ENCODE measurements around the gene ELF4.
A peak's percentile ranks its signal among the peaks of the same experiment; 100 is the strongest.

Gene ELF4

DNA sequence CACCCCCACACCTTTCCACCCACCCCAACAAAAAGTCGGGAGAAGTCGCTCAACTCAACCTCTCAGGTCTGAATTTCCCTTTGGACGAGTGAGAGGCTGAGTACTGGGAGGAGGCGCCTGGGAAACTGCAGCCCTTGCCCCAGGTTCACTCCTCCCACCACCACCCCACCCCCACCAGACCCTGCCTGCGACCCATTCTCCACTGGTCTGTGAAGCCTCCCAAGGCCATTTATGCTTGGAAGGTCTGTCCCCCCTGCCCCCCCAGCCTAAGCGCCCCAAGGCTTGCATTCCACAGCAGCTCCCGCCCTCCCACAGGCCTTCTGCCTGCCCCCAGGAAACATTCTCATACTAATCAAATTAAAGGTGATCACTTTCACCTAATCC lies 27.2 kb downstream of the ELF4 start:
- no peak for DNase-seq

DNA sequence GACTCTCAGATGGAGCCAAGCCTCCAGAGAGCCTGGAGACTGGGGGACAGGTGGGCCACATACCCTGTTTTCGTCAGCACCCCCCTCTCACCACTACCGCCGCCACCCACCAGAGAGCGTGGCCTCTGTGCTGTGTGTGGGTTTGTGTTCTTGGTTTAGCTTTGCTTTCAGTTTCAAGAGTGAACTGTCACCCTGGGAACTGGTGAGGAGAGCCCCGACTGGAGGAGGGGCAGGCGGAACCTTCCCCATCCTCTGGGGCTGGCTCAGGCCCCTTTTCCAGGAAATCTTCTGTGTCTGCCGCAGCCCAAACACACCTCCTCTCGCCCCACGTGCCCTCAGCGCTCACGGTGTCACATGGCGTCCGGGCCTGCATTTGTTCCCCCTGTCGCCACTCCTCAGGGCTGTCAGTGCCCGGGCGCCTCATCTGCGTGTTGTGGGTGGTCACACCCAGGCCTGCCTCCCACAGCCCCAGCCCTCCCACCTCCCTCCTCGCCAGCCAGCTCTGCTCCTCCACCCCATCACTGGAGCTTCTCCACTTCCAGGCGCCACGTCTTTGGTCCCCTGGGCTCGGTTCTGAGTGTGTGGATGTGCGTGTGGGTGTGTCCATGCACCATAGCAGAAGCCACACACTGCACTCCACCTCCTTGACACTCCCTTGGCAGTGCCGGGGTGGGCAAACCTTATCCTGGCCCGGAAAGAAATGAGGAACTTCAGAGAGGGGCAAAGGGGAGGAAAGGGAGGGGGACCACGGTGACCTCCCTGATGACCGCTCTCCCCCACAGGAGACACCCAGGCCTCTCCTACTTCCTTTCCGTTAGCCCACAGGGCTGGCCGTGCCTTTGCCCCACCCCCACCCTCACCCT lies 27.8 kb downstream of the ELF4 start:
- DNase-seq, result no peak

DNA sequence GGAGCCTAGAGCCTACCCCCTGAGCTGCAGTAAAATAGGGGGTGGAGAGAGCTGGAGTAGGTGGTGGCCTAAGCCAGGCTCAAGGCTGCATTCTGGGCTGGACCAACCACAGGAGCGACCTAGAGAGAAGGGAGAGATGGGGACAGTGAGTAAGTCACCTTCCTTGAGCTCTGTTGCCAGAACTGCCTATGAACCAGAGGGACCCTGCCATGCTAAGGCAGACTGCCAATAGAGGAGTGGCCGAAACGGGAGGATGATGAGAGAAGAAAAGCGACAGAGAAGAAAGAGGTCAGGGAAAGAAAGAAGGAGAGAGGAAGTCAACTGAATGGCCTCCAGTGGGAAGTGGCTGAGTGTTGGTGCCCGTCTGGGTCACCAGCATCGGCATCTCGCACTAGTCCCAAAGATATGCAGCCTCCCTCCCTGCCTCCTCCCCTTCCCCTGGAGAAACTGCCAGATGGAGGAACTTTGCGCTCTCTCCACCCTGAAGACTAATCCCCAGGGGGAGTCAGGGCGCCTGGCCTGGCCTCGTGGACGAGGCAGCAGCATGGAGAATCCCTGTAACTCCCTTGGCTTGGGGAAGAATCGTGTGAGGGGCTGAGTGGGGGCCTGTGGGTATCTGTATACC lies 28.8 kb downstream of the ELF4 start:
- DNase-seq, result no peak

DNA sequence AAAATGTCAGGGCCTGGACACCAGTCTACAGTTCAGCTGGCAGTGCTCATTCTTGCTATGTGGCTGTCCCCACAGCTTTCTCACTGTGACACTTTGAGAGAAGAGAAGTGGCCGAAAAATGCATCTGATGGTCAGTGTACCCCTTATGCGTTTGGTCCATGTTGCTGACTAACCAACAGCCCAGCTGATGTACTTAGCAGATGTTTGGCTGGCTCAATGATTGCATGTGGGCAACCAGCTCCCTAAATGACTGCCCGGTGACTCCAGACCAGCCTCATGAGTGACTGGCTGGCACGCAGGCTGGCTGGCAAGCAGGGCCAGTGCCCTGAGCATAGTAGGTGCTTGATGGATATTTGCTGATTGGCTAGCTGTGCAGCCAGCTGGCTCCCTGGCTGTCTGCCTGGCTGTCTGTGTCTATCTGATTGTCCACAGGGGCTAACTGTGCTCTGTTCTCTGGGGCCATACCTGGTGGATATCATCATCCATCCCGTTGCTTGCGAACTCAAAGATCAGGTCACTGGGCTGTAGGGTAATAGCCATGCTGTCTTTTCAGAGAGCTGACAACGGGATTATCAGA lies 29.4 kb downstream of the ELF4 start:
- DNase-seq, result no peak

DNA sequence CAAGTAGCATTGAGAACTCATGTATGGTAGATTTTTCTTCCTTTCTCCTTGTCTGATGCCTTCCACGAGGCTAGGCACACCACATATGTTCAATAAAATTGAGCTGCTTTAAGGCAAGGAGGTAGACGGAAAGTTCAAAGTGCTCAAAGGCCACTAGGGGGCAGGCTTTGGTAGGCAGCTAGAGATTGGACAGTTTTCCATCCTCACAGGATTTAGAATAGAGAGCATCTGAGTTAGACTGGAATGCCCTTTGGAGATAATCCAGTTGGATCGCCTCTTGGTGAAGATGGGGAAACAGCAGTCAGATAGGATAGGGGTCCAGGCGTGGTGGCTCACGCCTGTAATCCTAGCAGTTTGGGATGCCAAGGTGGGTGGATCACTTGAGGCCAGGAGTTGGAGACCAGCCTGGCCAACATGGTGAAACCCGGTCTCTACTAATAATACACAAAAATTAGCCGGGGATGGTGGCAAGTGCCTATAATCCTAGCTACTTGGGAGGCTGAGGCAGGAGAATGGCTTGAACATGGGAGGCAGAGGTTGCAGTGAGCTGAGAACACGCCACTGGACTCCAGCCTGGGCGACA lies 30.4 kb downstream of the ELF4 start:
- peak; percentile 37 for DNase-seq

DNA sequence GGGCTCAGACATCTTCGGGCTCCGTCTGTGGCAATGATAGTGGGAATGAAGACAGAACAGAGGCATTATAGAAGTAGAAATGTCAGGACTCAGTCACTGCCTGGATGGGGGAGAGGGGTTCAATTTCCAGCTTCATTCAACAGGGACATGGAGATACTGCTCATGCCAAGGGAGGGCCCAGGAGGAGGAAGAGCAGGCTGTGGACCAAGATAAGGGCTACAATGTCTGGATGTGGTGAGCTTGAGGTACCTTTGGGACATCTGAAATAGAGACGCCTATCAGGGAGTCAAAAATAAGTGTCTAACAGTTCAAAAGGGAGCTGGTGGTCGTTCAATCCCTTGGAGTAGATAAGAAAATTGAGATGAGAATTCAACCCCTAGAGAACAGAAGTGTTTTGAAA lies 34.5 kb downstream of the ELF4 start:
- DNase-seq, result no peak

DNA sequence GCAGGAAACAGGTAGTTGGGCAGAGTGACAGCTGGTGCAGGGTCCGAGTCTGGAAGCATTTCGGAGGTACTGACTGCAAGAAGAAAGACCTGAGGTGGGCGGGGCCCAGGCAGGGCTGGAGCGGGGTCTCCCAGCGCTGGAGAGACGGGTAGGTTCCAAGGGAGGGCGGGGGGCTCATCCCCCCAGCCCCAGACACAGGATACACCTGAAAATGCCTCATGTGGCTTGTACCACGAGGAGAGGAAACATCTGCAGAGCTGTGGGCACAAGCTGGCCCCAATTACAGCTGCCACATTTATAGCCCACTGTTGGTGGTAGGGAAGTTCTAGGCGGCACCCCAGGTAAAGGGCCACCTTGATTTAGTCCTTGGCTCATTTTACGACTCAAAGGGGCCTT lies 38.0 kb downstream of the ELF4 start:
- no peak for DNase-seq

DNA sequence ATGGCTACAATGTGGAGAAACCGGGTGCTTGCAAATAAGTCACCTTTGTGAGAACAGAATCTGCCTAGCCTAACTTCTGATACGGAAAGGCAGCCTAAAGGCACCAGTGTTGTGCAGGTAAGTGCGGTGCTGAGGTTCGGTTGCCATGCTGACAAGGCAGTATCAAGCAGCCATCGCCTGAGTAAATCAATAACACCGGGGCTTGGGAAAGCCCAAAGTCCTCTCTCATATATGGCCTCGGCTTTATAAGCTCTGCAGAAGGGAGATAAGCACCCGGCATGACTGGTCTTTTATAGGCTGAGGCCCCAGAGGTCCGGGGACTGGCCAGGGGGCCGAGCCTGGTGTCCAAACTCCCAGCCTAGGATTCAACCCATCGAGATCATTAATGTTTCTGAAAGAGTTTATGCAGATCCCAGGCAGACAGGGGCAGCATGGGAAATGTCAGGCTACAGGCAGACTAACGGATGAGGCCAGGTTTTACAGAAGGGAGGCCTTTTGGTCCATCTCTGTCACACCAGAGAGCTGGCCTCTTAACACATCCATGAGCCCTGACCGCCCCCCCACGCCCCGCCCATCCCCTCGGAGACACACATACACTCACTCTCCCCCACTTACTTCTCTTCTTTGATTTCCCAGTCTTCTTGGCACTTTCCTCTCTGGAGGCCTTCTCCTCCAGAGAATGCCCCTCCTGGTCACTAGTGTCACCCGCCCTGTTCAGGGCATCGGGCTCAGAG lies 38.5 kb downstream of the ELF4 start:
- DNase-seq, result no peak

DNA sequence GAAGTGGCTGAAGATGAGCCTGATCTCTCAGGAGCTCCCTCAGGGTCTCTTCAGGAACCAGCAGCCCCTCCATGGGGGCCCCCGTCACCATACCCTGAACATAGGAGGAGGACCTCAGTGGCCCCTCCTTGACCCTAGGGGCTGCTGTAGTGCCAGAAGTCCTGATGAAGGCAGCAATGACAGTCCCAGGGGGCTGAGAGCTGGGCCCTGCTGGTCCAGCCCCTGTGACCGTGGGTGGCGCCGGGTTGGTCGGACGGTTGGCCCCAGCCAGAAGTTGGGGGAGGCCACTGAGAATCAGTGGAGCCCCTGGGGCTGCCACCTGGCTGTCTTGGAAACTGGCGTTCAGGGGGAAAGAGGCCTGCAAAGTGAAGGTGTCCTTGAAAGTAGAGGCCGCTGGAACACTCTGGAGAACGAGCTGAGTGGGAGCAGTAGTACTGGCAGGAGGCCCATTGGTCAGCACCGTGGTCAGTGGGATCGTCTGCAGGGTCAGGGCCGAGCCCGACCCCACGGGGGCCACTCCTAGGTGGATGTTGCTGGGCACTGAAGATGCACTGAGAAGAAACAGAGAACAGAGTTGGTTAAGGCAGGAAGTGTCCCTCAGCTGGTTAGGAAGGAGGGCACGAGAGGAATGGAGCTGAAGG lies 43.2 kb downstream of the ELF4 start:
- DNase-seq, result no peak

DNA sequence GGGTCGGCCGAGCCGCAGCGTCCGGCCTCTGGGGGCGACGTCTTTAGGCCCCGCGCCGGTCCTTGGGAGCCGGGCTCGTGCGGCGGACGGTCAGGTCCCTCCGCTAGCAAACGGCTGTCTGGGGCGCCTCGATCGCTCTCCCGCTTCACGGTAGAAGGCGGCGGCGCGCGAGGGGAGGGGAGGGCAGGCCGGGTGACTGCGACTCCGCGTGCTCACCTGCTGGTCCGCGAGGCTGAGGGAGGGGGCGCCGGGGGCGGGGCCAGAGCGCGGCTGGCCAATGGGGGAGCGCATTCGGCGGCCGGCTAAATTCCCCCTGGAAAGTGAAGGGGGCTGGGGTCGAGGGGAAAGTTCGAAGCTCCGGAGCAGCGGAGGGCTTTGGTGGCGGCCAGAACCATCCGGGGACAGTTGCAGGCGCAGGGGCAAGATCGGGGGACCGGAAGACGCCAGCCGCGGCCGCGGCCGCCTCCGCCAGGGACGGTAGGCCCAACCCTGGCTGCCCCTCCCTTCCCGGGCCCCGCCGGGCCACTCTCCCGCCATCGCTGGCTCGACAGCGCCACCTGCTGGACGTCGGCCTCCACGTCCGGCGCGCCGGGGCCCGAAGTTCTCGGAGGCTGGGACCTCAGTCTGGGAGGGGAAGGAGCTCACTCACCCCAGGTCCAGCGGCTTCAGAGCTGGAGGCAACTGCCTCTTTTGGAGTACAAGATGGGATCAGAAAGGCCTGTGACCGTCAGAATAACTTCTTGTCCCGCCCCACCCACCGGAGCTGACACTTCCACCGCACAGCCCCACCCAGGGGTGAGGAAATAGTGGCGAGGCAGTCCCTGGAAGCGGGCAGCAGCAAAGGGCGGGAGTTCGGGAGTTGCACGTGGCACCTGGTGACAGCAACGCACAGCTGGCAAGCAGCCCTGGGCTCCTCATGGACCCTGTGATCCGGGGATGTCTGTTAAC lies 49.9 kb downstream of the ELF4 start:
- DNase-seq, result no peak

DNA sequence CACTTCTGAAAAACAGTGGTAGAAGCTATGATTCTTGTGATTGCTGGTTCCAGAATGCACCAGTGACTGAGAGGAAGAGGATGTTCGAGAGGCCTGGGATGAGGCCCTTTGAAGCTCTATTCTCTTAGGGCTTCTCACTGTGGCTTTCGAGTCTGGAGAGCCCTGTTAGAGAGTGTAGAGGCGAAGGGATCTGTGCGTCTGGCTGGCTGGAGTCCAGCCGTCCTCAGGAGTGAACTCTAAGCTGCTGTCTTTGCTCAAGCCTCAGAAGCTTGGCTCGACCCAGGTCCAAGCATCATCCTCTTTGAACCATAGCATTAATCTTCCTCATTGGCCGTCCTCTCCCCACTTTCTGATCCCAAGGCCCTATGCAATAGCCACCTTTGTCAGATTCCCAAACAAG lies 51.6 kb downstream of the ELF4 start:
- DNase-seq, result no peak

DNA sequence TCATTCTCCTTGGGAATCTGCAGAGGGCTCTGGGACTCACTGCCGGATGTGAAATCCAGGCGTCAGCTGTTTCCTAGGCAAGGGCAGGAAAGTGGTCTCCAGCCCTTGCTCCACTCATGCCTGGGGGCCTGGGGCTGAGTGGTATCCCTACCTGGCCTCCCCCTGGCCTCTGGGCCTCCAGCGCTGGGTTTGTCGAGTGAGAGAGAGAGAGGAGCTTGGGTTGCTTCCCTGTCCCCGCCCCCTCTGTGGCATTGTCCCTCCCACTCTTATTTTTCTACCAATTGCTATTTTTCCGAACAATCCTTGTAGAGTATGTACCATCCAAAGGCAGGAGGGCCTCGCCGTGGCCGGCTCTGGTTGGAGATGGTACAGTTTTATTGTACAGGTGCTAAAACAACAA lies 53.1 kb downstream of the ELF4 start:
- no peak for DNase-seq

DNA sequence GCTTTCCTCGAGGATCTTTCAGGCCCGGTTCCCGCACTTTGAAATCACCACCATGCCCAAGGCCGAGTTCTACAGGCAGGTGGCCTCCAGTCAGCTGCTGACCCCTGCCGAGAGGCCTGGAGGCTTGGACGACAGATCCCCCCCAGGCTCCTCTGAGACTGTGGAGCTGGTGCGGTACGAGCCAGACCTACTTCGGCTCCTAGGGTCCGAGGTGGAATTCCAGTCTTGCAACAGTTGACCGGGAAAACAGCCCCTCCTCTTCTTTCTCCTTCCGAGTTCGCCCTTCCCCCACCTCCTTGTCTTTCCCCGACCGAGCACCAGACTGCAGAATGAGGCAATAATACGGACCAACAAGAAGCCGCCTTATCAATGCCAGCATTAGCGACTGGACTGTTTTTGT lies 54.4 kb downstream of the ELF4 start:
- no peak for DNase-seq

DNA sequence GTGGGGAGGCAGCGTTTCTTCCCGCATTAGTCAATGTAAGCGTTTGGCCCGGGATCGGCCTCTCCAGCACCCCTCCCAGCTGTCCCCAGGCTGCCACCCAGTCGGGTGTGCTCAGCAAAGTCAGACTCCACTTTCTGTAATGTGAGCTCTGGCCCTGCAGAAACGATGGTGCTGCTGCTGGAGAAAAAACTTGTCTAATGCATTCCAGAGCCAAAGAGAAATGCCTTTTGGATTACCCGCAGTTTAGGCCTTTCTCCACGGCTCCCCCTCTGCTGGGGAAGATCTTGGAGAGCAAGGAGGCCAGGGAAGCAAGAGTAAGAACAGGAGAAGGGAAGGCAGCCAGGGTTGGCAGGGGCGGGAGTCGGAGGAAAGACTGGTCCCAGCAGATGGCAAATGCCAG lies 55.2 kb downstream of the ELF4 start:
- no peak for DNase-seq

DNA sequence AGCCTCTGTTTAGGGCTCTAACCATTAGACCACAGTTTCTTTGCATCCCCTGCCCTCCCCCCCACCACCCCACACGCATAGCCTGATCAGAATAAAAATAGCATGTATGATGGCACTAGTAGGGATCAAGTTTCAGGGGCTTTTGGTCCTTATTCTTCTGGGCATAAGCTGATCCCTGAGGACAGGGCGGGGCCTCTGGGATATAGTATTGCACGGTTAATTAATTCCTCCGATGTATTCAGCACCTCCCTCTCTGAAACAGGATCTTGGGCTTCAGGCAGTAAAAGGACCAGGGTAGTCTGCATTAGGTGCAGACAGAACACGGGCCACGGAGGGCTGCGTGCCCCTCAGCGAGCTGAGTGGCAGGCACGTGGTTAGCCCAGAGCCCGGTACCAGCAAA lies 57.1 kb downstream of the ELF4 start:
- no peak for DNase-seq

DNA sequence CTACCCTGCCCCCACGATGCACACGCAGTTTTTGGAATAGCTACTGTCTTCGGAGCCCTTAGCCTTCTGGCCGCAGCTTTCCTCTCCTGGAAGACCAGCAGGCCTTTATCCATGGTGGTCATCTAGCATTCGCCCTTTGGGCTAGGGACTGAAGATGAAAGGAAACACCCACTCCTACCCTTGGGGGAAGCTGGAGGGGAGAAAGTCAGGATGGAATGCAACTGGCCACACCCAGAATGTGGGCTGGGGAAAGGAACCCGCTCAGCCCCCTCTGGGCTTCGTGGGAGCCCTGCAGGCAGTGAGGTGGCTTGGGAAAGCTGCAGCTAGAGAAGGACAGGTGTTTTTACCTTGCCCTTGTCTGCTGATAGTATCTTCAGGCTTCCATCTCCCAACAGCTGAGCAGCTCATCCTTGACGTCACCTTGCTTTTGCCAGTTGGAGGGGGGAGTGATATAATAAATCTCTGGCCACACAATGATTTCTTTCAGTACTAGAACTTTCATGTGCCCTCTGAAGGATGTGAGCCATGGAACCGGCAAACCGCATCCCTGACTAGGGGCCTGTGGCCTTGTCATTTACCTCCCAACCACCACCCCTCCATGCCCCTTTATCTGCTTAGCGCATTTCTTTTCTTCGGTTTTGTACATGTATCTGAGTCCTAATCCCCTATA lies 59.0 kb downstream of the ELF4 start:
- DNase-seq, result no peak

DNA sequence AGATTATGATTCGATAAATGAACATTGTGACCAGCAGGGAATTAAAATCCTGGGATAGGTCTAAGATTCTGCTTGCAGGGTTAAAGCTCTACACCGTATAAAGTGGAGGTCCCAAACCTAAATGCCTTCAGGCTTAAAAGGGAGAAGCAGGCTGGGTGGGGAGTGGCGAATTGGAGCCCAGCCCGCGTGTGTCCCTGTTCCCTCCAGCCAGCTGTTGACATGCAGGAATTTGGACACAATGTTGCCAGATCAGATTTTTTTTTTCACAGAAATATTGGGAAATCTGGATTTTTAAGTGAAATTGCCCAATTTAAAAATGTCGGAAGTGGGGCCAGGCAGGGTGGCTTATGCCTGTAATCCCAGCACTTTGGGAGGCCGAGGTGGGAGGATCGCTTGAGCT lies 60.5 kb downstream of the ELF4 start:
- no peak for DNase-seq

DNA sequence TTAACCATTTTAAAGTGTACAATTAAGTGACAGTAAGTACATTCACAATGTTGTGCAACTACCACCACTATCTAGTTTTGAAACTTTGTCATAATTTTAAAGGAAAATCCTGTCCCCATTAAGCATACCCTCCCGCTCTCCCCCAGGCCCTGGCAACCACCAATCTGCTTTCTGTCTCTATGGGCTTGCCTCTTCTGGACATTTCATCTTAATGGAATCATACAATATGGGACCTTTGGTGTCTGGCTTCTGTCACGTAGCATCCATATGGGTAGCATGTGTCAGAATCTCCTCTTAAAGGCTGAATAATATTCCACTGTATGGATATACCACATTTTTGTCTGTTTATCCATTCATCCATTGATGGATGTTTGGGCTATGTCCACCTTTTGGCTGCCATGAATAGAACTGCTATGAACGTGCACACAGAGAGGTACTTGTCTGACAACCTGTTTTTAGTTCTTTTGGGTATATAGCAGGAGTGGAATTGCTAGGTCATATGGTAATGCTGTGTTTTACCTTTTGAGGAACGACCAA lies 61.5 kb downstream of the ELF4 start:
- DNase-seq, result no peak

DNA sequence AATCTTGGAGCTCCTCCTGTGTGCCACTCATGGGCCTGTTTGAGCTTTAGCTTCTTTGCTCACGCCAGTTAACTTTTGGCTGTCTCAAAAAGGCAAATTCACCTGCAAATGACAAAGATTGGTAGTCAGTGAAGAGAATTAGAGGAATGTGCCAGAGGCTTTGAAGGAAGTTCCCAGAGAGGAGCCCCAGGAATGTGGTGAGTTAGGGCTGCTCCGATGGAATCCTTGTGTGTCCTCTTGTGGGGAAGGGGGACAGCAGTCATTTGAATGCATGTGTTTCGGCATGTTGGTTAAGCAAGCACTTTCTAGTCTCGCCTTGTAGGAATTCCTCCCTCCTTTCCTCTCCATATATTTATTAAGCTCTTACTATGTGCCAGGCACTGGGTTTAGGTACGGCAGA lies 62.9 kb downstream of the ELF4 start:
- no peak for DNase-seq

DNA sequence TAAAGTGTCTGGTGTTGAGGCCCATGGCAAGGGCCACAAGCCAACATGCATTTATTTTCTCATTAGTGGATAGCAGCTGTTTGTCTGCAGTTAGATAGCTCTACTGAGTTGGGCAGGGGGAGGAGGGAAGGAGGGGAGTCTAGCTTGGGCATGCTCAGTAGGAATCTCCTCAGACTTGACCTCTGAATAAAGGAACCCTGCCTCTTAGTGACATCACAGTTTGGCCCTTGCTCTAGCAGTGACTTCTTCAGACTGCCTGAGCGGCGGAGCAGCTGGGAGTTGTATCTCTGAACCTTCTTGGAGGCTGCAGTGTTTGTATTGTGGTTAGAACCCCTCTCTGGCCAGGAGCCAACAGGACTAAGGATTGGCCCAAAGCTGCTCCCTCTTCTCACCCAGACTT lies 70.5 kb downstream of the ELF4 start:
- no peak for DNase-seq

DNA sequence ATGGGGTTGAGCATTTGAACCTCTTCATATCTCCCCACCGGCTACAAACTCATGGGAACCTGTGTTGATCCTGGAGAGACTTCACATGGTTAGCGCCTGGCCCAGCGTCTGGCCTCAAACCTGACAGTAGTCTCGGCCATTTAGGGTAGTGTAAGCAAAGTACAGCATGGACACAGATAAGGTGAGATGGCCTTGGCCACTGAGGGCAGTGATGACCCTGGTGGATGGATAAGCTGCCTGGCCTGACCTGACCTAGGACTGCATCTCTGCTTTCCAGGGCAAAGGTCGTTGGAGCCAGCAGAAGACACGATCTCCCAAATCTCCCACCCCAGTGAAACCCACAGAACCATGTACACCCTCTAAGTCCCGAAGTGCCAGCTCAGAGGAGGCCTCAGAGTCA lies 76.1 kb downstream of the ELF4 start:
- DNase-seq, result no peak
